Adrenal gland (tissue), 12 donors: ENCODE data around the gene NUDCD2. TPM values are rescaled to one million over a fixed set of nuclear protein-coding genes. Genes with fewer than 3 reads are reported as not detected.
"Not testable (repeated sequence)": the region's sequence is repeated elsewhere in the genome, so short reads cannot be mapped to it uniquely, and the experiment has no call there.

Experiments
- DNase-seq, 7 donors: peaks; one replicate each; pipeline ENCODE4 v3.0.0-alpha.2; 2019 to 2020
- H3K27ac ChIP-seq, 5 donors: fragments of 200-600 bp; sonication (generic) in 4 of 5; 1 replicate in 3 of 5; 2 replicates in 2 of 5; pipeline versions ENCODE4 v1.5.1 to v1.8.0; 2016 to 2020; ENCODE audit warnings: mild to moderate bottlenecking in 1 of 5
- H3K27me3 ChIP-seq: fragments of 200-600 bp; 2 replicates; pipeline ENCODE4 v1.8.0; 2021
- H3K36me3 ChIP-seq, 2 donors: fragments of 200-600 bp; replicated peaks in 1 of 2; 1 replicate in 1 of 2; 2 replicates in 1 of 2; pipeline versions ENCODE4 v1.5.1 to v1.8.0; 2018 to 2022
- H3K4me1 ChIP-seq, 2 donors: fragments of 200-600 bp; replicated peaks in 1 of 2; 1 replicate in 1 of 2; 2 replicates in 1 of 2; pipeline versions ENCODE4 v1.5.1 to v1.8.0; 2018 to 2021
- H3K4me3 ChIP-seq, 4 donors: fragments of 200-600 bp; sonication (generic) in 3 of 4; one replicate each; pipeline ENCODE4 v1.5.1; 2016 to 2018
- H3K9me3 ChIP-seq, 3 donors: fragments of 200-600 bp; sonication (generic) in 1 of 3; replicated peaks in 1 of 3; 1 replicate in 2 of 3; 2 replicates in 1 of 3; pipeline versions ENCODE4 v1.5.1 to v1.8.0; 2016 to 2021
- CTCF ChIP-seq, 6 experiments: fragments of 450-650 bp in 4 of 6; fragments of 200-600 bp in 2 of 6; sonication (generic) in 1 of 6; IDR thresholded peaks; 1 replicate in 5 of 6; 2 replicates in 1 of 6; pipeline versions ENCODE4 v1.5.1 to v1.8.0; 2016 to 2021; ENCODE audit warnings: antibody characterized with exemption in 6 of 6, mild to moderate bottlenecking in 2 of 6, moderate library complexity in 1 of 6
- POLR2A ChIP-seq, 2 donors: fragments of 450-650 bp; IDR thresholded peaks; one replicate each; pipeline ENCODE4 v1.6.1; 2017; ENCODE audit warnings: antibody characterized with exemption in 2 of 2, mild to moderate bottlenecking in 2 of 2, moderate library complexity in 1 of 2
- WGBS, 4 donors: extraction: QIAGEN DNeasy Blood & Tissue Kit in 2 of 4; methylation state at CpG; one replicate each; pipeline versions ENCODE4 v1.1.5 to v1.1.7; 2013 to 2017; 5-methylcytosine and 5-hydroxymethylcytosine counted together
- intact Hi-C, 2 donors: fragments of 100-400 bp; cut with DNase I; formaldehyde crosslinking; loops; one replicate each; pipeline versions ENCODE4 v1.14.1 to v1.15.0; 2022 to 2023
- polyA plus RNA-seq, 3 donors: library from polyadenylated mRNA; stranded (reverse); fragments of 200-250 nt in 2 of 3; fragments of 350-450 nt in 1 of 3; fragmentation: Illumina TruSeq in 1 of 3; extraction: RNeasy Lipid Tissue Mini Kit (QIAGEN cat#74804) in 1 of 3; gene quantifications; one replicate each; pipeline ENCODE4 v1.2.3, GENCODE V29; 2013 to 2014
- total RNA-seq, 9 donors: library from RNA; depleted of rRNA in 4 of 9; stranded (reverse); fragments of >200 nt in 4 of 9; fragments of 120-200 nt in 1 of 9; fragmentation: NEBNext Ultra II Directional in 1 of 9; extraction: Animal tissue kit (Norgen Biotek cat#: 25700) in 1 of 9; gene quantifications; one replicate each; pipeline versions ENCODE4 v1.1.0 to v1.2.4, GENCODE V29; 2013 to 2023
- donor health status: healthy with polysubstance abuse.
- donor health status: Bipolar disorder and iron deficiency.
- donor health status: DM: yes; HTN: yes; CAD: no.
- donor health status: DM: no; HTN: no; CAD: no.
- donor health status: DM: no; HTN: no; CAD: no.
- donor health status: DM: yes; HTN: yes; CAD: no.

The NUDCD2 gene
- total and polyA plus RNA-seq, 12 donors = 3.5 to 28.1 (median 8.8) TPM

- DNase-seq = no peak
- Histone ChIP-seq H3K27ac (no peak overlapping the region), H3K9me3 (no peaks in the 10 kb centered on the region), H3K27me3 (no peaks in the 10 kb centered on the region), H3K4me3 (no peak overlapping the region), H3K4me1 (no peaks in the 10 kb centered on the region), H3K36me3 (no peaks in the 10 kb centered on the region)
- WGBS, 4 donors = 63 to 86% (median 75%) methylated on average over 2 of the region's 2 CpGs
- no peak for TF ChIP-seq POLR2A (IDR thresholded peaks at IDR 0.05)
- TF ChIP-seq CTCF (IDR thresholded peaks at IDR 0.05) = no peak
- intact Hi-C loops = no loop called here
Observed at GRCh38 chr5:163402007-163402406, 57.9 kb downstream of the NUDCD2 start.

GRCh38 chr5:163401271-163401670 is 58.6 kb downstream of the NUDCD2 start:
- DNase-seq = no peak
- 64 to 76% (median 71%) methylated on average over 4 of the region's 4 CpGs for WGBS, 4 donors
- Histone ChIP-seq H3K9me3 (no peaks in the 10 kb centered on the region), H3K27me3 (no peaks in the 10 kb centered on the region), H3K27ac (no peak overlapping the region), H3K4me3 (no peak overlapping the region), H3K36me3 (no peaks in the 10 kb centered on the region), H3K4me1 (no peaks in the 10 kb centered on the region)
- intact Hi-C loops = no loop called here
- no peak for TF ChIP-seq CTCF (IDR thresholded peaks at IDR 0.05)
- TF ChIP-seq POLR2A (IDR thresholded peaks at IDR 0.05) = no peak

- H3K36me3 ChIP-seq = no peaks in the 10 kb centered on the region
- intact Hi-C loops = no loop called here
- 69 to 73% (median 71%) methylated on average over 4 of the region's 4 CpGs for WGBS, 4 donors
- no peak overlapping the region for H3K4me3 ChIP-seq
- TF ChIP-seq POLR2A (IDR thresholded peaks at IDR 0.05) (no peak), CTCF (IDR thresholded peaks at IDR 0.05) (no peak)
- DNase-seq = no peak
- no peaks in the 10 kb centered on the region for H3K4me1 ChIP-seq
- H3K27ac ChIP-seq = no peak overlapping the region
- H3K9me3 ChIP-seq = no peaks in the 10 kb centered on the region
- H3K27me3 ChIP-seq = no peaks in the 10 kb centered on the region
Observed at GRCh38 chr5:163399923-163400322, 60.0 kb downstream of the NUDCD2 start.

- H3K27ac ChIP-seq = no peak overlapping the region
- H3K4me3 ChIP-seq = no peak overlapping the region
- TF ChIP-seq CTCF (IDR thresholded peaks at IDR 0.05) = no peak
- no peak for TF ChIP-seq POLR2A (IDR thresholded peaks at IDR 0.05)
- H3K36me3 ChIP-seq = no peaks in the 10 kb centered on the region
- intact Hi-C loops = no loop called here
- no peaks in the 10 kb centered on the region for H3K4me1 ChIP-seq
- no peaks in the 10 kb centered on the region for H3K9me3 ChIP-seq
- DNase-seq = no peak
- no peaks in the 10 kb centered on the region for H3K27me3 ChIP-seq
Observed at GRCh38 chr5:163397354-163397753, 62.5 kb downstream of the NUDCD2 start.

GRCh38 chr5:163396818-163397340 is 63.0 kb downstream of the NUDCD2 start:
- H3K27ac ChIP-seq, H3K36me3 ChIP-seq, intact Hi-C loops, H3K4me3 ChIP-seq, H3K27me3 ChIP-seq, H3K9me3 ChIP-seq, H3K4me1 ChIP-seq, DNase-seq: not testable (repeated sequence)
- 78 to 88% (median 82%) methylated on average over 9 of the region's 9 CpGs for WGBS, 4 donors
